Measurements from ENCODE around the gene FAM187B. TPM values are rescaled to one million over a fixed set of nuclear protein-coding genes. Genes with fewer than 3 reads are reported as not detected.
"Not testable (repeated sequence)": the region's sequence is repeated elsewhere in the genome, so short reads cannot be mapped to it uniquely, and the experiment has no call there.

The FAM187B gene
- total and polyA plus RNA-seq, 12 donors = 0.06 to 0.48 (median 0.16) TPM; not detected in 8

- TF ChIP-seq CTCF (IDR thresholded peaks at IDR 0.05) = peak in 4 of 6 experiments; percentile 27 to 41 (median 36)
- TF ChIP-seq POLR2A (IDR thresholded peaks at IDR 0.05) = peak in 1 of 2 donors; percentile 36
Observed at GRCh38 chr19:35247526-35248309, 19.2 kb upstream of the FAM187B start.

DNA sequence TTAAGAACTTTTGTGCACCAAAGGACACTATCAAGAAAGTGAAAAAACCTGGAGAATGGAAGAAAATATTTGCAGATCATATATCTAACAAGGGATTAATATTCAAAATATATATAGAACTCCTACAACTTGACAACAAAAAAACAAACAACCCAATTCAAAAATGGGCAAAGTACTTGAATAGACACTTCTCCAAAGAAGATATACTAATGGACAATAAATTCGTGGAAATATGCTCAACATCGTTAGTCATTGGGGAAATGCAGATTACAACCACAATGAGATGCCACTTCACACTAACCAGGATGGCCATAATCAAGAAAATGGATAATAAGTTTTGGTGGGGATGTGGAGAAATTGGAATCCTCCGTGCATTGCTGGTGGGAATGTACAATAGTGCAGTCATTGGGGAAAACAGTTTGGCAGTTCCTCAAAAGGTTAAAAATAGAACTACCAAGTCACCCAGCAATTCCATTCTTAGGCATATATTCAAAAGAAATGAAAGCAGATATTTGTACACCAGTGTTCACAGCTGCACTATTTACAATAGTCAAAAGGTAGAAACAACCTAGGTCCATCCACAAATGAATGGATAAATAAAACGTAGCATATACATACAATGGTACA is 18.0 kb upstream of the FAM187B start:
- 71 to 81% (median 79%) methylated on average over 4 of the region's 4 CpGs for WGBS, 4 donors
- intact Hi-C loops (cut with DNase I) = no loop called here
- Histone ChIP-seq H3K27me3 (peaks cover 6% of the 10 kb centered on the region), H3K4me1 (replicated peaks in 1 of 2) (peaks cover 5 to 19% of the 10 kb centered on the region in 2 donors), H3K36me3 (replicated peaks in 1 of 2) (no peaks in the 10 kb centered on the region), H3K27ac (no peak overlapping the region), H3K4me3 (no peak overlapping the region), H3K9me3 (replicated peaks in 1 of 3) (peaks cover 0 to under 1% (median 0%) of the 10 kb centered on the region in 3 donors)
- TF ChIP-seq POLR2A (IDR thresholded peaks at IDR 0.05) (no peak), CTCF (IDR thresholded peaks at IDR 0.05) (no peak)
- no peak for DNase-seq

More at GRCh38 chr19:35247526-35248309, 19.2 kb upstream of the FAM187B start:
- Histone ChIP-seq H3K9me3 (replicated peaks in 1 of 3) (no peaks in the 10 kb centered on the region), H3K36me3 (replicated peaks in 1 of 2) (no peaks in the 10 kb centered on the region), H3K4me1 (replicated peaks in 1 of 2) (peaks cover 5 to 19% of the 10 kb centered on the region in 2 donors), H3K27me3 (peaks cover 6% of the 10 kb centered on the region), H3K4me3 (peak overlapping the region in 3 of 4 donors; percentile 28 to 78 (median 69)), H3K27ac (peak overlapping the region in 4 of 5 donors; percentile 85 to 97 (median 88))
- peak; percentile 84 to 90 (median 89) for DNase-seq
- 2 to 11% (median 3%) methylated on average over 12 to 42 of the region's 42 CpGs for WGBS, 4 donors
- intact Hi-C loops (cut with DNase I) = no loop called here

DNA sequence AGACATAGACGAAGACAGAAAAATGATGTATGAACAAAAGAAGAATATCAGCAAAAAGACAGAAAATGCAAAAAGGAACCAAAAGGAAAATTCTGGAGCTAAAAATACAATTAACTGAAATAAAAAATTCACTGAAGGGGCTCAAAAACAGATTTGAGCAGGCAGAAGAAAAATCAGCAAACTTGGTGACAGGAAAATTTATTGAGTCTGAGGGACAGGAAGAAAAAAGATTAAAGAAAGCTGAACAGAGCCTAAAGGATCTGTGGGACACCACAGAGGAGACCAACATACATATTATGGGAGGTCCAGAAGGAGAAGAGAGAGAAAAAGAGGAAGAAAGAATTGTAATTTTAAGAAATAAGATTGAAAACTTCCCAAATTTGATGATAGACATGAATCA is 12.9 kb upstream of the FAM187B start:
- no peak for TF ChIP-seq CTCF (IDR thresholded peaks at IDR 0.05)
- TF ChIP-seq POLR2A (IDR thresholded peaks at IDR 0.05) = no peak
- Histone ChIP-seq H3K27ac (no peak overlapping the region), H3K9me3 (replicated peaks in 1 of 3) (peaks cover 0 to 2% (median 0%) of the 10 kb centered on the region in 3 donors), H3K4me1 (replicated peaks in 1 of 2) (no peaks in the 10 kb centered on the region), H3K4me3 (no peak overlapping the region), H3K36me3 (replicated peaks in 1 of 2) (no peaks in the 10 kb centered on the region), H3K27me3 (no peaks in the 10 kb centered on the region)
- WGBS, 4 donors = 65 to 89% (median 77%) methylated on average over 1 of the region's 1 CpG
- no peak for DNase-seq
- intact Hi-C loops (cut with DNase I) = no loop called here

DNA sequence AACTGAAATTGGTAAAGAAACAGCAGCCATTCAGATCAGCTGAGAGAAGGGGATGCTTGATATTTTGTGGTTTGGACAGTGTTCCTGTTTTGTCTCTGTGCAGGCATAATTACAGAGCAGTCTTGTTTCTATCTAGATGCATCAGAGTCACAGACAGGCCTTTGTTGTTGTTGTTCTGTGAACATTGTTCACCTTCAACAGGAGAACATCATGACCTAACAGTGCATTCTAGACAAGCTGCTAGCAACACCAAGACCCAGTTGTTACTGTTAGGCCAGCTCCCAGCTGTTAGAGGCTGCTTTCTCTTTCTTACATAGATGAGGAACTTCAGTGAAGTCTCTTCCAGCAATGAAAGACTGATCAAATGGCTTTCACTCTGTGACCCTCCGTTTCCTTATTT is 11.8 kb upstream of the FAM187B start:
- Histone ChIP-seq H3K36me3 (replicated peaks in 1 of 2) (no peaks in the 10 kb centered on the region), H3K27ac (no peak overlapping the region), H3K9me3 (replicated peaks in 1 of 3) (peaks cover 0 to 2% (median 0%) of the 10 kb centered on the region in 3 donors), H3K4me3 (no peak overlapping the region), H3K27me3 (no peaks in the 10 kb centered on the region), H3K4me1 (replicated peaks in 1 of 2) (no peaks in the 10 kb centered on the region)
- 60 to 87% (median 75%) methylated on average over 1 of the region's 1 CpG for WGBS, 4 donors
- TF ChIP-seq POLR2A (IDR thresholded peaks at IDR 0.05) (no peak), CTCF (IDR thresholded peaks at IDR 0.05) (no peak)
- intact Hi-C loops (cut with DNase I) = no loop called here
- DNase-seq = peak in 2 of 7 donors; percentile 11 to 37

DNA sequence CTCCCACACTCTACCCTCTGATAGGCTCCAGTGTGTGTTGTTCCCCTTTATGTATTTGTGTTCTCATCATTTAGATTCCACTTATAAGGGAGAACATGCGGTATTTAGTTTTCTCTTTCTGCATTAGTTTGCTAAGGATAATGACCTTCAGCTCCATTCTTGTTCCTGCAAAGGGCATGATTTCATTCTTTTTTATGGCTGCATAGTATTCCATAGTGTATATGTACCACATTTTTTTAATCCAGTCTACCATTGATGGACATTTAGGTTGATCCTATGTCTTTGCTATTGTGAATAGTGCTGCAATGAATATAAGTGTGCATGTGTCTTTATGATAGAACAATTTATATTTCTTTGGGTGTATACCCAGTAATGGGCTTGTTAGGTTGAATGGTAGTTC is 11.1 kb upstream of the FAM187B start:
- H3K27me3 ChIP-seq; DNase-seq; intact Hi-C loops (cut with DNase I); H3K4me1 ChIP-seq (replicated peaks in 1 of 2); H3K27ac ChIP-seq; H3K9me3 ChIP-seq (replicated peaks in 1 of 3); H3K36me3 ChIP-seq (replicated peaks in 1 of 2); H3K4me3 ChIP-seq: not testable (repeated sequence)
- WGBS, 4 donors = 71 to 92% (median 82%) methylated on average over 1 of the region's 1 CpG
